ENCODE data around the gene UBALD1. TPM values are rescaled to one million over a fixed set of nuclear protein-coding genes. Genes with fewer than 3 reads are reported as not detected.

UBALD1 gene
- total and polyA plus RNA-seq, 2 experiments from 2014 or later: 6.1 to 25.7 TPM

DNA sequence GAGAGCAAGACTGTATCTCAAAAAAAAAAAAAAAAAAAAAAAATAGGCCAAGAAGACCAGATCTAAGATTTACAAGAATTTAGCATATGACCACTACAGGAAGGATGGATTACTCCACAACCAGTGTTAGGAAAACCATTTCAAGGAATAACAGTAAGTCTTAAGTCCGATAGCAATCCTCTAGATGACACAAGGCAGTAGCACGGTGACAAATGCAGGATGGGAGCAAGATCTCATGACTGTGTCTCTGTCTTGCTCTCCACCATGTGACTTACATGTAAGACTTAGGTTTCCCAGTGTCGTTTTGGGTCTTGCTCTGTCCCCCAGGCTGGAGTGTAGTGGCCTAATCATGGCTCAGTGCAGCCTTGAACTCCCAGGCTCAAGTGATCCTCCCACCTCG, 30.8 kb downstream of the UBALD1 start:
- no peaks in the 10 kb centered on the region for H3K4me1 ChIP-seq (ENCODE audit: insufficient read depth)
- no peaks in the 10 kb centered on the region for H3K9me2 ChIP-seq (replicated peaks; ENCODE audit: insufficient read depth)
- no peaks in the 10 kb centered on the region for H3K79me2 ChIP-seq
- no peaks in the 10 kb centered on the region for H3K36me3 ChIP-seq (replicated peaks; ENCODE audit: insufficient read depth, low read depth)
- no peak overlapping the region for H3K27ac ChIP-seq
- TF ChIP-seq EZH2 (IDR thresholded peaks at IDR 0.05; ENCODE audit: borderline replicate concordance) (no peak), CTCF (IDR thresholded peaks at IDR 0.05; ENCODE audit: poor library complexity) (no peak), EZH2phosphoT487 (IDR thresholded peaks at IDR 0.05; ENCODE audit: low read depth, severe bottlenecking, unreplicated experiment) (no peak)
- H2AFZ ChIP-seq: no peak overlapping the region
- WGBS (ENCODE audit: low lambda C conversion rate, missing lambda C conversion rate): 90% methylated on average over 4 of the region's 4 CpGs
- H3K4me2 ChIP-seq: no peak overlapping the region
- no peak overlapping the region for H3K4me3 ChIP-seq
- DNase-seq (ENCODE audit: low spot score): no peak
- no peaks in the 10 kb centered on the region for H3K27me3 ChIP-seq
- H4K20me1 ChIP-seq (ENCODE audit: insufficient read depth, poor library complexity, severe bottlenecking): no peaks in the 10 kb centered on the region
- no peaks in the 10 kb centered on the region for H3K9me3 ChIP-seq (ENCODE audit: low read depth)

DNA sequence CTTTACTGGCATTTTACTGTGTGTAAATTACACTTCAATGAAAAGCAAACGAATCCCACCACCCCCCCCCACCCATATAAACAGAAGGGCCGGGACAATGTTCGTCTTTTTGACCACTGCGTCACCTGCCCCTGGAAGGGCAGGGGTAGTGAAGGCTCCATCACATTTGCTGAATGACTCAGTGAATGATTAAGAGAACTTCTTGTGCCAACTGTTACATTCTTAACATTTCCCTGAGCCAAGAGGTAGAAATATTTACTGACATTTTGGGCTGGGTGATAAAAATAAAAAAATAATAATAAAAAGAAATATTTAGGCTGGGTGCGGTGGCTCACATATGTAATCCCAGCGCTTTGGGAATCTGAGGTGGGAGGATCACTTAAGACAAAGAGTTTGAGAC, 34.4 kb downstream of the UBALD1 start:
- WGBS (ENCODE audit: low lambda C conversion rate, missing lambda C conversion rate): 79% methylated on average over 5 of the region's 6 CpGs

GRCh38 chr16:4578961-4579530, 35.6 kb downstream of the UBALD1 start:
- Histone ChIP-seq H3K4me2 (no peak overlapping the region), H3K36me3 (replicated peaks; ENCODE audit: insufficient read depth, low read depth) (no peaks in the 10 kb centered on the region), H3K4me3 (no peak overlapping the region), H3K4me1 (ENCODE audit: insufficient read depth) (no peaks in the 10 kb centered on the region), H3K79me2 (no peaks in the 10 kb centered on the region), H2AFZ (no peak overlapping the region), H3K9me3 (ENCODE audit: low read depth) (no peaks in the 10 kb centered on the region), H3K27me3 (no peaks in the 10 kb centered on the region), H3K27ac (no peak overlapping the region), H4K20me1 (ENCODE audit: insufficient read depth, poor library complexity, severe bottlenecking) (no peaks in the 10 kb centered on the region), H3K9me2 (replicated peaks; ENCODE audit: insufficient read depth) (no peaks in the 10 kb centered on the region)
- WGBS (ENCODE audit: low lambda C conversion rate, missing lambda C conversion rate): 93% methylated on average over 13 of the region's 13 CpGs
- no peak for DNase-seq (ENCODE audit: low spot score)
- no peak for TF ChIP-seq CTCF (IDR thresholded peaks at IDR 0.05; ENCODE audit: poor library complexity)
- no peak for TF ChIP-seq EZH2 (IDR thresholded peaks at IDR 0.05; ENCODE audit: borderline replicate concordance)
- no peak for TF ChIP-seq EZH2phosphoT487 (IDR thresholded peaks at IDR 0.05; ENCODE audit: low read depth, severe bottlenecking, unreplicated experiment)

More for the DNA sequence above, 34.4 kb downstream of the UBALD1 start:
- H3K27ac ChIP-seq: no peak overlapping the region
- no peaks in the 10 kb centered on the region for H4K20me1 ChIP-seq (ENCODE audit: insufficient read depth, poor library complexity, severe bottlenecking)
- no peaks in the 10 kb centered on the region for H3K9me3 ChIP-seq (ENCODE audit: low read depth)
- H2AFZ ChIP-seq: no peak overlapping the region
- no peaks in the 10 kb centered on the region for H3K36me3 ChIP-seq (replicated peaks; ENCODE audit: insufficient read depth, low read depth)
- H3K27me3 ChIP-seq: no peaks in the 10 kb centered on the region
- no peak for DNase-seq (ENCODE audit: low spot score)
- no peaks in the 10 kb centered on the region for H3K79me2 ChIP-seq
- H3K4me3 ChIP-seq: no peak overlapping the region
- no peaks in the 10 kb centered on the region for H3K4me1 ChIP-seq (ENCODE audit: insufficient read depth)
- no peaks in the 10 kb centered on the region for H3K9me2 ChIP-seq (replicated peaks; ENCODE audit: insufficient read depth)
- no peak overlapping the region for H3K4me2 ChIP-seq
- TF ChIP-seq EZH2 (IDR thresholded peaks at IDR 0.05; ENCODE audit: borderline replicate concordance) (no peak), CTCF (IDR thresholded peaks at IDR 0.05; ENCODE audit: poor library complexity) (no peak), EZH2phosphoT487 (IDR thresholded peaks at IDR 0.05; ENCODE audit: low read depth, severe bottlenecking, unreplicated experiment) (no peak)

All from hepatocyte (in vitro differentiated cells).